ENCODE measurements around the gene SMARCA1. TPM values are rescaled to one million over a fixed set of nuclear protein-coding genes. Genes with fewer than 3 reads are reported as not detected.

The SMARCA1 gene
- total and polyA plus RNA-seq, 2 donors (not counting 1 experiment from before 2014, with no cell fraction given): 53.3 to 74.5 TPM

GRCh38 chrX:129472116-129472515, 51.2 kb downstream of the SMARCA1 start:
- no peaks in the 10 kb centered on the region for H3K79me2 ChIP-seq (ENCODE audit: control insufficient read depth, insufficient read depth, low read length)
- H3K4me3 ChIP-seq (replicated peaks in 1 of 4; ENCODE audit: control extremely low read depth in 1 of 4, insufficient read depth in 1 of 4, low read depth in 3 of 4, low read length in 4 of 4): no peak overlapping the region
- TF ChIP-seq EZH2 (IDR thresholded peaks at IDR 0.05; ENCODE audit: low read length, missing control alignments): no peak
- TF ChIP-seq CTCF (conservative IDR thresholded peaks at IDR 0.05 in 1 of 2, IDR thresholded peaks at IDR 0.05 in 1 of 2; ENCODE audit: low read depth in 1 of 2, low read length in 2 of 2): no peak
- no peak overlapping the region for H2AFZ ChIP-seq (ENCODE audit: low read length)
- no peaks in the 10 kb centered on the region for H3K36me3 ChIP-seq (ENCODE audit: control insufficient read depth, insufficient read depth, low read length)
- peak in 1 of 2 donors; percentile 14 for DNase-seq (ENCODE audit: low read depth in 2 of 2)
- no peaks in the 10 kb centered on the region for H3K9me3 ChIP-seq (ENCODE audit: control insufficient read depth, insufficient read depth, low read depth, low read length)
- H3K4me2 ChIP-seq (ENCODE audit: extremely low read depth, insufficient read depth, low read length): no peak overlapping the region
- H3K9ac ChIP-seq (ENCODE audit: insufficient read depth, low read length): no peak overlapping the region
- H4K20me1 ChIP-seq (ENCODE audit: control insufficient read depth, extremely low read depth, insufficient read depth, low read length): no peaks in the 10 kb centered on the region
- no peaks in the 10 kb centered on the region for H3K27me3 ChIP-seq (ENCODE audit: control insufficient read depth, insufficient read depth, low read length)
- H3K4me1 ChIP-seq (ENCODE audit: control insufficient read depth, extremely low read depth, insufficient read depth, low read length): no peaks in the 10 kb centered on the region
- H3K27ac ChIP-seq (ENCODE audit: insufficient read depth, low read length): no peak overlapping the region

- no peak overlapping the region for H3K4me3 ChIP-seq (replicated peaks in 1 of 4; ENCODE audit: control extremely low read depth in 1 of 4, insufficient read depth in 1 of 4, low read depth in 3 of 4, low read length in 4 of 4)
- no peak for TF ChIP-seq EZH2 (IDR thresholded peaks at IDR 0.05; ENCODE audit: low read length, missing control alignments)
- H4K20me1 ChIP-seq (ENCODE audit: control insufficient read depth, extremely low read depth, insufficient read depth, low read length): no peaks in the 10 kb centered on the region
- H3K79me2 ChIP-seq (ENCODE audit: control insufficient read depth, insufficient read depth, low read length): no peaks in the 10 kb centered on the region
- H3K9me3 ChIP-seq (ENCODE audit: control insufficient read depth, insufficient read depth, low read depth, low read length): no peaks in the 10 kb centered on the region
- H2AFZ ChIP-seq (ENCODE audit: low read length): no peak overlapping the region
- H3K36me3 ChIP-seq (ENCODE audit: control insufficient read depth, insufficient read depth, low read length): no peaks in the 10 kb centered on the region
- no peaks in the 10 kb centered on the region for H3K27me3 ChIP-seq (ENCODE audit: control insufficient read depth, insufficient read depth, low read length)
- no peak for DNase-seq (ENCODE audit: low read depth in 2 of 2)
- no peak overlapping the region for H3K4me2 ChIP-seq (ENCODE audit: extremely low read depth, insufficient read depth, low read length)
- no peak overlapping the region for H3K27ac ChIP-seq (ENCODE audit: insufficient read depth, low read length)
- no peak overlapping the region for H3K9ac ChIP-seq (ENCODE audit: insufficient read depth, low read length)
- no peaks in the 10 kb centered on the region for H3K4me1 ChIP-seq (ENCODE audit: control insufficient read depth, extremely low read depth, insufficient read depth, low read length)
Measured at GRCh38 chrX:129462707-129463106, 60.6 kb downstream of the SMARCA1 start.

- no peaks in the 10 kb centered on the region for H3K79me2 ChIP-seq (ENCODE audit: control insufficient read depth, insufficient read depth, low read length)
Measured at GRCh38 chrX:129461801-129462456, 61.4 kb downstream of the SMARCA1 start.

More at GRCh38 chrX:129461801-129462456, 61.4 kb downstream of the SMARCA1 start:
- no peaks in the 10 kb centered on the region for H3K9me3 ChIP-seq (ENCODE audit: control insufficient read depth, insufficient read depth, low read depth, low read length)
- no peak overlapping the region for H3K9ac ChIP-seq (ENCODE audit: insufficient read depth, low read length)
- no peak overlapping the region for H2AFZ ChIP-seq (ENCODE audit: low read length)
- H3K27ac ChIP-seq (ENCODE audit: insufficient read depth, low read length): no peak overlapping the region
- no peaks in the 10 kb centered on the region for H3K4me1 ChIP-seq (ENCODE audit: control insufficient read depth, extremely low read depth, insufficient read depth, low read length)
- H3K4me2 ChIP-seq (ENCODE audit: extremely low read depth, insufficient read depth, low read length): no peak overlapping the region
- H3K36me3 ChIP-seq (ENCODE audit: control insufficient read depth, insufficient read depth, low read length): no peaks in the 10 kb centered on the region
- no peak for DNase-seq (ENCODE audit: low read depth in 2 of 2)
- H4K20me1 ChIP-seq (ENCODE audit: control insufficient read depth, extremely low read depth, insufficient read depth, low read length): no peaks in the 10 kb centered on the region
- no peak overlapping the region for H3K4me3 ChIP-seq (replicated peaks in 1 of 4; ENCODE audit: control extremely low read depth in 1 of 4, insufficient read depth in 1 of 4, low read depth in 3 of 4, low read length in 4 of 4)
- TF ChIP-seq EZH2 (IDR thresholded peaks at IDR 0.05; ENCODE audit: low read length, missing control alignments): no peak
- no peak for TF ChIP-seq CTCF (conservative IDR thresholded peaks at IDR 0.05 in 1 of 2, IDR thresholded peaks at IDR 0.05 in 1 of 2; ENCODE audit: low read depth in 1 of 2, low read length in 2 of 2)
- H3K27me3 ChIP-seq (ENCODE audit: control insufficient read depth, insufficient read depth, low read length): no peaks in the 10 kb centered on the region

All from fibroblast of lung (primary cell).